Uterus (tissue), 2 donors: ENCODE results near the gene MS4A18.

Experiments
- CTCF ChIP-seq, 4 experiments: fragments of 200-600 bp in 2 of 4; fragments of 450-650 bp in 2 of 4; sonication (generic) in 2 of 4; IDR thresholded peaks; one replicate each; pipeline ENCODE4 v1.5.1; 2016 to 2019; ENCODE audit warnings: antibody characterized with exemption in 4 of 4, mild to moderate bottlenecking in 2 of 4, moderate library complexity in 1 of 4
- POLR2A ChIP-seq, 2 donors: fragments of 450-650 bp; IDR thresholded peaks; one replicate each; pipeline ENCODE4 v1.6.1; 2016; ENCODE audit warnings: antibody characterized with exemption in 2 of 2, mild to moderate bottlenecking in 1 of 2, moderate library complexity in 1 of 2

DNA sequence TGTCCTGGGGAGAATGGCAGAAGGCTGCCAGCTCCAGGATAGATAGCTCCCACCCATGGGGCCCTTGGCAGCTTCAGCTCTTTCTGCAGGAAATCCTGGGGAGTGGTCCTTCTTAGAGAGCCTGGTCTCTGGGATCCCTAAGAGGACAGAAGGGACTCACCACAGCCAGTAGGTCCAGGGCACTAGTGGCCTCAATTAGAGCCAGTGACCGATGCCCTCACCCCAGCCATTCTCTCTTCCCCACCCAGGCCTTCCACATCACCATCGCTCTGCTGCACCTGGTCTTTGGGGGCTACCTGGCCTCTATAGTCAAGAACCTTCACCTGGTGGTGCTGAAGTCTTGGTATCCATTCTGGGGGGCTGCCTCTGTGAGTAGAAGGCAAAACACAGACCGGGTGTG, 66.2 kb downstream of the MS4A18 start:
- no peak for TF ChIP-seq CTCF (IDR thresholded peaks at IDR 0.05)
- TF ChIP-seq POLR2A (IDR thresholded peaks at IDR 0.05): no peak
